Neural progenitor cell (in vitro differentiated cells): ENCODE measurements around the gene SSTR4. TPM values are rescaled to one million over a fixed set of nuclear protein-coding genes. Genes with fewer than 3 reads are reported as not detected.

Experiments used
- DNase-seq: peaks from one replicate; pipeline ENCODE4 v3.0.0-alpha.2; 2016; ENCODE audit warnings: low spot score
- H2AFZ ChIP-seq: fragments of 200-600 bp; sonication (generic); replicated peaks from 2 replicates; pipeline ENCODE4 v1.6.1; 2016; ENCODE audit warnings: antibody characterized with exemption
- H3F3A ChIP-seq: fragments of 200-600 bp; sonication (generic); 2 replicates; pipeline ENCODE4 v1.6.1; 2016; ENCODE audit warnings: antibody characterized with exemption, low read depth
- H3K27ac ChIP-seq: fragments of 200-600 bp; sonication (generic); 2 replicates; pipeline ENCODE4 v1.5.1; 2016; ENCODE audit warnings: mild to moderate bottlenecking
- H3K27me3 ChIP-seq: fragments of 200-600 bp; sonication (generic); 2 replicates; pipeline ENCODE4 v1.6.1; 2016; ENCODE audit warnings: mild to moderate bottlenecking, moderate library complexity
- H3K36me3 ChIP-seq: fragments of 200-600 bp; sonication (generic); 2 replicates; pipeline ENCODE4 v1.5.1; 2016
- H3K4me1 ChIP-seq: fragments of 200-600 bp; sonication (generic); 2 replicates; pipeline ENCODE4 v1.6.1; 2016; ENCODE audit warnings: mixed run types
- H3K4me2 ChIP-seq: fragments of 200-600 bp; sonication (generic); 2 replicates; pipeline ENCODE4 v1.6.1; 2016
- H3K4me3 ChIP-seq: fragments of 200-600 bp; sonication (generic); 2 replicates; pipeline ENCODE4 v1.5.1; 2016
- H3K79me2 ChIP-seq: fragments of 200-600 bp; sonication (generic); 2 replicates; pipeline ENCODE4 v1.6.1; 2016; ENCODE audit warnings: low read depth
- H3K9ac ChIP-seq: fragments of 200-600 bp; sonication (generic); 2 replicates; pipeline ENCODE4 v1.6.1; 2016
- H3K9me3 ChIP-seq: fragments of 200-600 bp; sonication (generic); 2 replicates; pipeline ENCODE4 v1.5.1; 2016; ENCODE audit warnings: low read depth
- H4K20me1 ChIP-seq: fragments of 200-600 bp; sonication (generic); 2 replicates; pipeline ENCODE4 v1.6.1; 2016; ENCODE audit warnings: low read depth
- H3K27ac Mint-ChIP-seq: 3 replicates; pipeline ENCODE4 v1.8.0; 2021; ENCODE audit warnings: mixed read lengths
- H3K27me3 Mint-ChIP-seq: 2 replicates; pipeline ENCODE4 v1.8.0; 2022; ENCODE audit warnings: low read depth, mild to moderate bottlenecking, inconsistent platforms, moderate library complexity, mixed read lengths; ENCODE audit not compliant: insufficient read depth
- H3K36me3 Mint-ChIP-seq: 3 replicates; pipeline ENCODE4 v1.8.0; 2021; ENCODE audit warnings: mixed read lengths
- H3K4me1 Mint-ChIP-seq: 3 replicates; pipeline ENCODE4 v1.8.0; 2021; ENCODE audit warnings: mixed read lengths
- H3K4me3 Mint-ChIP-seq: 3 replicates; pipeline ENCODE4 v1.8.0; 2021; ENCODE audit warnings: mild to moderate bottlenecking, moderate library complexity, mixed read lengths
- H3K9me3 Mint-ChIP-seq: 3 replicates; pipeline ENCODE4 v1.8.0; 2020; ENCODE audit warnings: mixed read lengths
- EZH2 ChIP-seq: fragments of 200-600 bp; sonication (generic); IDR thresholded peaks from 2 replicates; pipeline ENCODE4 v1.6.1; 2017; ENCODE audit warnings: antibody characterized with exemption, mild to moderate bottlenecking, moderate library complexity
- EZH2phosphoT487 ChIP-seq: fragments of 200-600 bp; sonication (generic); IDR thresholded peaks from 2 replicates; pipeline ENCODE4 v1.6.1; 2017; ENCODE audit warnings: antibody characterized with exemption
- total RNA-seq: library from RNA; depleted of rRNA; stranded (reverse); fragments of >200 nt; gene quantifications from 2 replicates; pipeline ENCODE4 v1.2.3, GENCODE V29; 2015; ENCODE audit warnings: low replicate concordance
- TF ChIP-seq, protein P1 (sequence below): fragments of 200-600 bp; sonication (generic); IDR thresholded peaks from 2 replicates; pipeline ENCODE4 v1.5.1; 2017; ENCODE audit warnings: antibody characterized with exemption, mild to moderate bottlenecking

SSTR4 gene
- total RNA-seq, 1 donor from 2014 or later, result not detected

GRCh38 chr20:23029324-23029723 is 5.8 kb upstream of the SSTR4 start:
- no peaks in the 10 kb centered on the region for H3K4me1 Mint-ChIP-seq
- TF ChIP-seq EZH2phosphoT487 (no peak), EZH2 (no peak)
- TF ChIP-seq, protein P1, sequence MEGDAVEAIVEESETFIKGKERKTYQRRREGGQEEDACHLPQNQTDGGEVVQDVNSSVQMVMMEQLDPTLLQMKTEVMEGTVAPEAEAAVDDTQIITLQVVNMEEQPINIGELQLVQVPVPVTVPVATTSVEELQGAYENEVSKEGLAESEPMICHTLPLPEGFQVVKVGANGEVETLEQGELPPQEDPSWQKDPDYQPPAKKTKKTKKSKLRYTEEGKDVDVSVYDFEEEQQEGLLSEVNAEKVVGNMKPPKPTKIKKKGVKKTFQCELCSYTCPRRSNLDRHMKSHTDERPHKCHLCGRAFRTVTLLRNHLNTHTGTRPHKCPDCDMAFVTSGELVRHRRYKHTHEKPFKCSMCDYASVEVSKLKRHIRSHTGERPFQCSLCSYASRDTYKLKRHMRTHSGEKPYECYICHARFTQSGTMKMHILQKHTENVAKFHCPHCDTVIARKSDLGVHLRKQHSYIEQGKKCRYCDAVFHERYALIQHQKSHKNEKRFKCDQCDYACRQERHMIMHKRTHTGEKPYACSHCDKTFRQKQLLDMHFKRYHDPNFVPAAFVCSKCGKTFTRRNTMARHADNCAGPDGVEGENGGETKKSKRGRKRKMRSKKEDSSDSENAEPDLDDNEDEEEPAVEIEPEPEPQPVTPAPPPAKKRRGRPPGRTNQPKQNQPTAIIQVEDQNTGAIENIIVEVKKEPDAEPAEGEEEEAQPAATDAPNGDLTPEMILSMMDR, result no peak
- Histone ChIP-seq H3K4me3 (no peak overlapping the region), H3F3A (no peaks in the 10 kb centered on the region), H3K27ac (no peak overlapping the region), H3K79me2 (no peaks in the 10 kb centered on the region), H3K4me2 (no peak overlapping the region), H3K4me1 (no peaks in the 10 kb centered on the region), H3K9me3 (no peaks in the 10 kb centered on the region), H2AFZ (no peak overlapping the region), H3K9ac (no peak overlapping the region), H3K27me3 (peaks cover 27% of the 10 kb centered on the region), H4K20me1 (no peaks in the 10 kb centered on the region), H3K36me3 (no peaks in the 10 kb centered on the region)
- no peak for DNase-seq
- no peaks in the 10 kb centered on the region for H3K36me3 Mint-ChIP-seq
- H3K4me3 Mint-ChIP-seq, result no peak overlapping the region
- H3K9me3 Mint-ChIP-seq, result no peaks in the 10 kb centered on the region
- H3K27me3 Mint-ChIP-seq, result peaks cover 10% of the 10 kb centered on the region
- no peak overlapping the region for H3K27ac Mint-ChIP-seq

DNA sequence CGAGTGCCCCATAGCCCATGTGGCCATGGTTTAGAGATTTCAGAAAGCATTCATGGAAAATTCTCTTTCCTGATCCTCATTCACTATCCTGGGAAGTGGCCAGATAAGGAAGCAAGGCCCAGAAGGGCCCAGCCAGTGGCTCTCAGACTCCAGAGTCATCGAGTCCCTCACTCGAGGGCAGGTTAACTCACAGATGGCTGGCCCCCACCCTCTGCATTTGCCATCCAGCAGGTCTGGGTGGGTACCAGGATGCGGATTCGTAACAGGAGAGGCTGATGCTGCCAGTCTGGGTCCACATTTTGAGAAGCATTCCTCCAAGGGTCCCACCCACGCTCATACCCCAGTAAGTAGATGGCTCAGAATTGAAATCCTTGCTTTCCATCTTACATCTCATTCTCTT is 3.8 kb upstream of the SSTR4 start:
- Histone ChIP-seq H3K4me2 (no peak overlapping the region), H2AFZ (no peak overlapping the region), H3K9me3 (no peaks in the 10 kb centered on the region), H4K20me1 (no peaks in the 10 kb centered on the region), H3K27me3 (peaks cover 47% of the 10 kb centered on the region), H3K9ac (no peak overlapping the region), H3F3A (no peaks in the 10 kb centered on the region), H3K4me3 (no peak overlapping the region), H3K4me1 (no peaks in the 10 kb centered on the region), H3K27ac (no peak overlapping the region), H3K79me2 (no peaks in the 10 kb centered on the region), H3K36me3 (no peaks in the 10 kb centered on the region)
- no peak for DNase-seq
- H3K4me3 Mint-ChIP-seq, result no peak overlapping the region
- no peak overlapping the region for H3K27ac Mint-ChIP-seq
- peaks cover 20% of the 10 kb centered on the region for H3K27me3 Mint-ChIP-seq
- no peaks in the 10 kb centered on the region for H3K36me3 Mint-ChIP-seq
- no peaks in the 10 kb centered on the region for H3K4me1 Mint-ChIP-seq
- no peak for TF ChIP-seq EZH2
- TF ChIP-seq, protein P1, result no peak
- no peak for TF ChIP-seq EZH2phosphoT487
- no peaks in the 10 kb centered on the region for H3K9me3 Mint-ChIP-seq

DNA sequence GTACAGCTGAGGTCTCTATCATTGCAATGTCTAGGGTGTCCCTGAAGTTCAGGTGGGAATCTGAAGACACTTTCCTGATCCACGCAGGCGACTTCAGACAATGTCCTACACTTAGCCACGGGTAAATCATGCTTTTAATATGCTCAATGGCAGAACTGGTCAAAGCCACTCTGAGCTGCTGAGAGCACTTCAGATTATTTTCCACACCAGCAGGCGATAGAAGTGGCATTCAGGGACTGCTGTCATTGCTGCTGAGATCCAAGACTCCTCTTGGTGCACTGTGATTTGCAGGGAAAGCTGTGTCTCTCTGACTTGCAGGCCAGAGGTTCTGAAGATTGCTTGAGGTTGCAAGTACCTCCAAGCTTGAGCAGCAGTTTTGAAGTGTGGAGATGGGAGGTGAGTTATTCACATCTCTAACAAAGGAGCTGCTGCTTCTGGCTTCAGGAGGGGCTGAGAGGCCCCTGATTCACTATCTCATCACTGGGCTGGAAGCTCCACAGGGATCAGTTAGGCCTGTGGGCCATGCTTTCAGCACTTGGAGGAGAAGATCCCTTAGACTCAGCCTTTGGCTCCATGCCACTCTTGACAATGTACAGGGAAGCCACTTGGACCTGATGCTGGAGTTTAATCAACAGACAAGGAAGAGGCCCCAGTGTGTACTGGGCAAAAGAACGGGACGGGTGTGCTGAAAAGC is 2.9 kb upstream of the SSTR4 start:
- H4K20me1 ChIP-seq, result no peaks in the 10 kb centered on the region
- no peaks in the 10 kb centered on the region for H3K9me3 ChIP-seq
- no peaks in the 10 kb centered on the region for H3K36me3 ChIP-seq
- H3K36me3 Mint-ChIP-seq, result peaks cover 2% of the 10 kb centered on the region
- H3K27me3 ChIP-seq, result peaks cover 56% of the 10 kb centered on the region
- H3K4me3 Mint-ChIP-seq, result no peak overlapping the region
- H3K4me3 ChIP-seq, result no peak overlapping the region
- peaks cover 27% of the 10 kb centered on the region for H3K27me3 Mint-ChIP-seq
- TF ChIP-seq EZH2 (no peak), EZH2phosphoT487 (no peak)
- TF ChIP-seq, protein P1, result no peak
- H3K9me3 Mint-ChIP-seq, result no peaks in the 10 kb centered on the region
- no peak overlapping the region for H3K9ac ChIP-seq
- no peaks in the 10 kb centered on the region for H3K79me2 ChIP-seq
- no peak for DNase-seq
- no peaks in the 10 kb centered on the region for H3K4me1 Mint-ChIP-seq
- H2AFZ ChIP-seq, result no peak overlapping the region
- no peak overlapping the region for H3K4me2 ChIP-seq
- H3K27ac ChIP-seq, result no peak overlapping the region
- H3K27ac Mint-ChIP-seq, result no peak overlapping the region
- H3F3A ChIP-seq, result no peaks in the 10 kb centered on the region
- H3K4me1 ChIP-seq, result no peaks in the 10 kb centered on the region
